ES-I3 (cell line): ENCODE results near the gene MYB.
"Not testable (repeated sequence)": the region's sequence is repeated elsewhere in the genome, so short reads cannot be mapped to it uniquely, and the experiment has no call there.

Experiments used
- H3K36me3 ChIP-seq: 2 replicates; pipeline ENCODE4 v1.6.1; 2013; ENCODE audit warnings: mild to moderate bottlenecking, low read length, control low read depth, moderate library complexity; ENCODE audit not compliant: insufficient read depth
- H3K4me1 ChIP-seq: 2 replicates; pipeline ENCODE4 v1.6.1; 2013; ENCODE audit warnings: mild to moderate bottlenecking, control low read depth, low read length; ENCODE audit not compliant: insufficient read depth
- H3K9ac ChIP-seq: 2 replicates; pipeline ENCODE4 v1.6.1; 2013; ENCODE audit warnings: low read depth, mild to moderate bottlenecking, low read length, moderate library complexity
- H3K9me3 ChIP-seq: 2 replicates; pipeline ENCODE4 v1.6.1; 2013; ENCODE audit warnings: mild to moderate bottlenecking, low read length, moderate library complexity; ENCODE audit not compliant: control insufficient read depth, insufficient read depth

The MYB gene

DNA sequence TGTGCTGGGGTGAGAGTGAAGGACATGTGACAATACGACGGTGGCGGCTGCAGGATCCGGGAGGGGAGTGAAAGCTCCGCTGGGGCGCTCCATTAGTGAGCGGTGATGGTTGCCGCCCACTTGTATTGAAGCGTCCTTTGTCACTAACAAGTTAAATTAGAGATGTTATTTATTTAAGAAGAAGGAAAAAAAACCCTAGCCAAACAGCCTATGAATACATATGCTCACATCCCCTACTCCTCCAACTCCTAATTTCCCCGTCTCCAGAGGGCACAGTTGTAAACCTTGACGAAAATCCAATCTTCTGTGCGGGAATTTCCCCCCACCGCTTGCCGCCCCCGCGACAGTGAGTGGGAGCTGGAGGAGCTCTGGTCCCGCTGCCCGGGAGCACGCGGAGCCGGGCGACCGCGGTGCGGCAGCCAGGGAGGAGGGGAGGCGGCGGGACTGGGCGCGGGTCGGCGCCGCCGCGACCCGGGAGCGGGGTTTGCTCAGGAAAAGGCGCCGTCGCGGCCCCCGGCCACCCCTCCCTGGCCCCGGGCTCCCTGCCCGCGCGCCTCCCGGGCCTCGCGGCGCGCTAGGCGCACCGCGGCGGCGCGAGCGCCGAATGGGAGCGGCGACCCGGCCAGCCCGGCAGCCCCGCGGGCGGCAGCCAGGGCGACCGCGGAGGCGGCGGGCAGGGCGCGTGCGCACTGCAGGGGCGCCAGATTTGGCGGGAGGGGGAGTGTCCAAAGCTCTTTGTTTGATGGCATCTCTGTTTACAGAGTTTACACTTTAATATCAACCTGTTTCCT is at the start of gene MYB:
Gene MYB (plus strand): TSS at position 767 of the 791 bp plus-strand sequence. CDS start 206 bp downstream, outside the sequence.
- Histone ChIP-seq H3K9me3 (no peaks in the 10 kb centered on the region), H3K4me1 (no peaks in the 10 kb centered on the region), H3K36me3 (no peaks in the 10 kb centered on the region), H3K9ac (peak within 1 kb of the TSS; percentile 89)

DNA sequence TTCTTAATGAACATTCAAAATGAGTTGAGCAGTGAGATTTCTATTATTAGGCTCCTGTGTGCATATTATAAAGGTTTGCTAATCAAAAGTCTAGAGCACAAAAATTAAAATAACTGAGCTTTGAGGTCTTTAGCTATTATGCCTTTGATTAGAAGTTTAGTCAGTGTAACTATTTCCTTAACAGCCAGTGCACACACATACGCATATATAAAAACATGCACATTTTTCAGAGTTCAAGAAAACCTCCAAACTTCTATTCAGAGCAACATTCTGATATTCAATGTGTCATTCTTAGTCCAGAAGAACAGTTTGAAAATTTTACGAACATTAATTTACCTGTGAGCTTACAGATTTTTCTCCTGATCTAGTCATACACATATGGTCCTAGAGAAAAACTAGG is 48.3 kb upstream of the MYB start:
- Histone ChIP-seq H3K4me1 (no peaks in the 10 kb centered on the region), H3K9ac (no peak overlapping the region), H3K9me3 (no peaks in the 10 kb centered on the region), H3K36me3 (no peaks in the 10 kb centered on the region)

DNA sequence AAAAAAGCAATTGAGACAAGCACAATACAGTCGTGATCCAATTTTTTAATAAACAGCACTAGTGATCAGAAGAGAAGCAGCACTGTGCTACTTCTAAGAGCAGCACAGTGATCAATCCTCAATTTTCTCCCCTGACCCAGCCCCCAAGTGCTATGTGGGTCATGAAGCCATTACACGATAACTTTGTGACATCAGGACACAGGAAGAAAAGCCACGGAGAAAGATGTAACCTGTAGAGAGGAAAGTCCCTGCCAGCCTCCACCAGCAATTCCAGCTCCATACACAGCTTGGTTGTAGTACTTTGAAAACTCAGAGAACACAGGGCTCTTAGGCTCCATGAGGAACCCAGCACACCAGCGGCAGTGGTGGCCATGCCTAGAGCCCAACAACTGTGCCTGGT is 45.3 kb upstream of the MYB start:
- Histone ChIP-seq H3K9ac (no peak overlapping the region), H3K36me3 (no peaks in the 10 kb centered on the region), H3K4me1 (no peaks in the 10 kb centered on the region), H3K9me3 (no peaks in the 10 kb centered on the region)

DNA sequence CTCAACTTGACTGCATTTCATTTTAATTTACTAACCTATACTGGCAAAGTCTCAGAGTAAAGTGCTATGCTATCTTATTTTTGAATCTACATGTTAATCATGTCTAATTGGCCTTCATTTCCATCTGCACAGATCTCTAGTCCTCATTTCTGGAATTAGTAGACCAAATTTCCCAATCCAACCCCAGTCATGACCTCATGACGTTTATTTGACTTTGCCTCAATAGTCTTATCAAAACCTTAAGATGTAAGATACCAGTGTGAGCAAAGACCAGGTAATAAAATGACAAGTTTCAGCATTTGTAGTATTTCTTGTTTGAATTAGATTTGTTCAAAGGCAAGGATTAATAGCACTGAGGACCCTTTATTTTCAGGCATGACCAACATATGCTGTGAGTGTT is 43.3 kb upstream of the MYB start:
- no peaks in the 10 kb centered on the region for H3K4me1 ChIP-seq
- H3K9me3 ChIP-seq: no peaks in the 10 kb centered on the region
- H3K36me3 ChIP-seq: no peaks in the 10 kb centered on the region
- no peak overlapping the region for H3K9ac ChIP-seq

DNA sequence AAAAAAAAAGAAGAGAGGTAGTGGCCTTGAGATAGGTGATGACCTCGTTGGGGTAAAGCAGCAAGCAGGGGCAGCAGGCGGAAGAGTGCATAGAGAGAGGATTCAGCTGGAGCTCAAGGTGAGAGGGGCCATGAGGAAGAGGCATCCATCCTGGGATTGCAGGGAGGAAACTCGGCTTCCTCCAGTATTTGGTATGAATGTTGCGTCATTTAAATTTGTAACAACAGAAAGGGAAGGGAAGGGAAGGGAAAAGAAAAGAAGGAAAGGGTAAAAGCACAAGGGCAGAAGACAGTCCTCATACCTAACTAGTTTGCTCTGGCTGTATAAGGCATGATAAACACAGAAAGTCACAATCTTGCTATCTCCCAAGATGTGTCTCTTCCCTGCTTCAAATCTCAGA is 39.9 kb upstream of the MYB start:
- H3K9me3 ChIP-seq: no peaks in the 10 kb centered on the region
- no peak overlapping the region for H3K9ac ChIP-seq
- no peaks in the 10 kb centered on the region for H3K36me3 ChIP-seq
- peaks cover 2% of the 10 kb centered on the region; the same call in 1 of the 2 replicates for H3K4me1 ChIP-seq

DNA sequence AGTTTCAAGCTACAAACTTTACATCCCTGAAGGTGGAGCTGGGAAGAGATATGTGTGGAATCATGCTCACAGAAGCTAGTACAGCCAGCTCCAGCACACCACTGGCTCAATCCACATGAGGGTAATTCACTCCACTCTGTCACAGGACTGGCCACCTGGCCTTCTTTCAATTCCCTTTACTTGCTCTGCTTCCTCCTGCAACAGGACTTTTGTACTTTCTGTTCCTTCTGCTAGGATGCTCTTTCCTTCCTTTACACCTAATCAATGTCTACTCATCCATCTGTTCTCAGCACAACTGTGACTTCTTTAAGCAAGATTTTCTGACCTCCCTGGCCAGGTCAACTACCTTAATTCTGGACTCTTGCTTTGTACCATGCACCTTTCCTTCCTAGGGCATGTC is 39.4 kb upstream of the MYB start:
- Histone ChIP-seq H3K9ac (no peak overlapping the region), H3K9me3 (no peaks in the 10 kb centered on the region), H3K36me3 (no peaks in the 10 kb centered on the region), H3K4me1 (peaks cover 5% of the 10 kb centered on the region; the same call in 1 of the 2 replicates)

DNA sequence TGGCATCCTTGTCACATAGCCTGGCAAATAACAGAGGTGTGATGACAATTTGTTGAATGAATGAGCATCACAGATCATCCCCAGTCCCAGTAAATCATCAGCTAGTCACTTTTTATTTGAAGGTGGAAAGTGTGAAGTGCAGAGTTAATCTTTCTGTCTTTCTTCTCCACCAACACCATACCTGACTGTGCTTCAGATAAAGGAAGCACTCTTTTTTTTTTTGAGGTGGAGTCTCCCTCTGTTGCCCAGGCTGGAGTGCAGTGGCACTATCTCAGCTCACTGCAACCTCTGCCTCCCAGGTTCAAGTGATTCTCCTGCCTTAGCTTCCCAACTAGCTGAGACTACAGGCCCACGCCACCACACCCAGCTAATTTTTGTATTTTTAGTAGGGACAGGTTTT is 38.9 kb upstream of the MYB start:
- H3K36me3 ChIP-seq, H3K4me1 ChIP-seq, H3K9ac ChIP-seq, H3K9me3 ChIP-seq: not testable (repeated sequence)

DNA sequence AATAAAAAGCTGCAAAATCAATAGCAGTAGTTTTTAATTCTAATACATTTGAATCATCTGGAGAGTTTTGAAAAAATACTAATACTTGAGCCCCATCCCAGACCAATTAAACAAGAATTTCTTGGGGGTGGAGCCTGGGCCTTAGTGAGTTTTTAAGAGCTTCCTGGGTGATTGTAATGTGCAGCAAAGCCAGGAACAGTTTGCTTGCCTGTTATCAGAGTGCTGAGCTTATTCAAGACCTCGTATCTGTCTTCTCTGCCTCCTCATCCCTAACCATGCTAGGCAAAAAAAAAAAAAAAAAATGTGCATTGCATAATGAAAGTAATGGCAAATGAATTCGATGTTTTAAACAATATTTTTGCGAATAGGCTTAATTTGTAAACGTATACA is 36.4 kb upstream of the MYB start:
- H3K9me3 ChIP-seq: no peaks in the 10 kb centered on the region
- H3K36me3 ChIP-seq: no peaks in the 10 kb centered on the region
- no peak overlapping the region for H3K9ac ChIP-seq
- H3K4me1 ChIP-seq: peaks cover 5% of the 10 kb centered on the region; the same call in 1 of the 2 replicates

DNA sequence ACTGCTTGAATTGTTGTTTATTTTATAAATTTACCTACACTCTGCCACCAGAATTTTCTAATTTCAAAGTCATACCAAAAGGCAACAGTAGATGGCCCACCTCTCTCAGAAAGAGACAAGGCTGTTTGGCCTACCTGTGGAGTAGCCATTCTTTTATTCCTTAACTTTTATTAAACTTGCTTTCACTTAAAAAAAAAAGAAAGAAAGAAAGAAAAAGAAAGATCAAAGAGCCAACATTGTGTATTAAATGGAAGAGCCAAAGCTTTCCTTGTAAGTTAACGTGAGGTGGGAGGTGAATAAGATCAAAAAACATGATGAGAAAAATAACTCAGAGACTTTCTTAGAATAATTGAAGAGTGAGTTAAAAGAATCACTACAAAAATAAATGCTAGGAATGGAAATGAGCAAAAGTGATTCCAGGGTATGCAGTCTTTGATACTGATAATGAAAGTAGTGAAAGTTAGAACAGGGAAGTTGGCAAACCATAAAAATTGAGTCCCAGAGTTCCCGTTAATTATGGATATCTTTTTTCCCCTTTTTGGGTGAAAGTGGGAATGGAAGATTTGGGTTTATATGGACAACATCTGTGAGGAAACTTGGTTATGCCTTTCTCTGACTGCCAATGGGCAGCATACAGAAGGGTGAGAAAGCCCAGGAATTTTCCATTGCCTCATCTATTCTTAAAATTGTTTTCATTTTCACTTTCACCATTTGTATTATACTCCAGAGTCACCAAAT is 35.9 kb upstream of the MYB start:
- no peak overlapping the region for H3K9ac ChIP-seq
- H3K36me3 ChIP-seq: no peaks in the 10 kb centered on the region
- peaks cover 5% of the 10 kb centered on the region; the same call in 1 of the 2 replicates for H3K4me1 ChIP-seq
- H3K9me3 ChIP-seq: no peaks in the 10 kb centered on the region

DNA sequence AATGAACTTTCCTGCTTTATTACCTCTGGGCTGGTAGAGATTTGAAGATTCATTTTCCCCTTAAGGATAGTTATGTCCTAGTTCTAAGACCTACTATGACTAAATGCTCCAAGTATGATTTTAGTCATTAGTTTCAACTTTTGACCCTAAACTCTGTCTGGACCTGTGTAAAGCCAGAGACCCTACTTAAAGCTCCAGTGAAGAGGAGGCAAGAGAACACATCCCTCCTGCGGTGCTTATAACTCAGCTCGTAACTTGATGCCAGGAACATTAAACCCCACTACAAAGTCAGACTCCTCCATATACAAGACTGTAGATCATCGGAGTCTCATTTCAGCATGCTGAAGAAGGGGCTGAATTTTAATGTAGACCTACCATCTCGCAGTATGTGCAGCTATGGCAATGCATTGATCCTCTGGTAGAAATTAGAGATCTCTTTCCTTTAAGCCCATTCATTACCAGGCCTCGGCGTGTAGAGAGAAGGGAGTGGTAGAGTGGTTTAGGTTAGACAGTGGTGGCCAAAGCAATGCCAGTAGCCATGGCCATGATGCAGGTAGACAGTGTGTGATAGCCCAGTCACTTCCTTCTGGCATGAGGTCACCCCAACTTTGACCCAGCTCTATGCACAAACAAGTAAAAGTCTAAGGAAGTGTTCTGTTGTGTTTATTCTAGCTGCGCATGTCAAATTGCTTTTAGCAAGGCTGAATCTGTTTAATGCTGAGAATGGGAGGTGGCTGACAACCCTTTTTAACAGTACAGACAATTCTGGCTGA is 34.8 kb upstream of the MYB start:
- Histone ChIP-seq H3K9me3 (no peaks in the 10 kb centered on the region), H3K36me3 (no peaks in the 10 kb centered on the region), H3K4me1 (peaks cover 5% of the 10 kb centered on the region; the same call in 1 of the 2 replicates), H3K9ac (no peak overlapping the region)

DNA sequence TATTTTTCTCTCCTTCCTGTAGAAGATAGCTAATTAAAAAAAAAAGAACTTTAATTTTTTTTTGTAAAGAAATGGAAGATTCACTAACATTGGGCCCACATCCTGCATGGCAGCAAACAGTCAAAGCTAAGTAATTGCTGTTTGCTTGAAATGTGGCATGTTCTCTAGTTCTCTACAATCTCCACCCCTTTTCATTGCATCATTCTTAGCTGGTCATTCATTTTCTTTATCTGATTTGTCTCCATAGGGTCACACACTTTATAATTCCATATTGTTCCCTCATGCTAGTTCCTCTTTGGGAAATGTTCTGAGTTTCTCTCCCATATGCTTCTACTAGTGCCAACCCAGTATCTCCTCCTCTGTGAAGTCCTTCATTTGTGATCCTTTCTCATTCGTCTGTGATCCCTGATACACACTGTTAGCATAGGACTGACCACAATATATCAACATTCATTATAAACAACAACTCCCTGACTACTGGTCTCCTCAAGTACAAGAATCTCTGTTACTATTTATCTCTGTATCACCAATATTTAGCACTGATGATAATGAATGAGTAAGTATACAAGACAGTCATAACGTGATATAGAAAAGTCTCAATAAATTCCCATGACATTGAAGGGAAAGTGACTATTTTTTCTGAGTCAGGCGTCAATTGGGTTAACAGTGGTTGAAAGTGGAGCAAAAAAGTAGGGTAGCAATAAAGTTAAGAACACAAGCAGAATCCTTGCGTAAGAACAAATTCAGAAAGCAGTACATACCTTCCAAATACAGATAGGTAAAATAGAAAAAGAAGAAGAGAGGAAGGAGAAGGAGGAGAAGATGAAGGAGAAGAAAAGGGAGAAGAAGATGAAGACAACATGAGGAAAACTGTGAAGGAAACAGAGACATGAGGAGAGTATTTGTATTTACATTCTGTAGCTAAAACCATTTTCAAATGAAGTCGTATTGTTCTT is 33.2 kb upstream of the MYB start:
- H3K9ac ChIP-seq: no peak overlapping the region
- H3K9me3 ChIP-seq: no peaks in the 10 kb centered on the region
- no peaks in the 10 kb centered on the region for H3K36me3 ChIP-seq
- H3K4me1 ChIP-seq: peaks cover 5% of the 10 kb centered on the region; the same call in 1 of the 2 replicates

DNA sequence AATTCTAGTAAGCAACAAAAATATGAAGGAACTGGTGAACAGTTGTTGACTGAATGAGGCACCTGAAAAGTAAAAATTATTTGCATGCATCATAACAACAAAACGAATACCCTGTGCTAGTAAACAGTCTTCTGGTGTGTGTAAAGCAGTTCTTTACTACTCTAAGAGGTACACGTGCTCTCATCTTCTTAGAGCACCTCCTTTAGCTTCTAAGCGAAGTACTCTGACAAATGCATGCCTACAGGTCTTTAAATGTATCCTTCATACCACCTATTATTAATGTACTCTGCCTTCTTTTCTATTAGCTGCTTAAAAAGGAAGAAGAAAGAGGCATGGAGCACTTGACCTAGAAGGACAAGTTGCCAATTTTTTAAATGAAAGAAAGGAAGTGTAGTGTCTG is 32.2 kb upstream of the MYB start:
- Histone ChIP-seq H3K9ac (no peak overlapping the region), H3K9me3 (no peaks in the 10 kb centered on the region)

DNA sequence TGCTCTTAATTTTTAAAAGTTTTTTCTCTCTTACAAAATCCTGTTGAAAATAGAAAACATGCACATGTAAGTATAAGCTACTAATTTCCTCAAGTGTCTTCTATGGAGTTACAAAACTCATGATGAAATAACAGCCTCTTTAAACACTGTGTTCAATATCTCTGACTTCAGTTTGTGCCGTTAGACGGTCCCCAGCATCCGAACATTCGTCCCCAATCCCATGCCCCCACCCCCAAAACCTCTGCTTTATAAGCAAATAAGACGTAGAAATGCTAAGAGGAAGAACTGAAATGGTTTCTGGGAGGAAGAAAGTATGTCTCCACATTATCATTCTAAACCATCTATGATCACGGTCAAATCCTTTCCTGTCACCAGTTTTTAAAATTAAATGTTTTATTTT is 31.7 kb upstream of the MYB start:
- Histone ChIP-seq H3K9me3 (no peaks in the 10 kb centered on the region), H3K4me1 (peaks cover 5% of the 10 kb centered on the region; the same call in 1 of the 2 replicates), H3K9ac (no peak overlapping the region), H3K36me3 (no peaks in the 10 kb centered on the region)

More for the DNA sequence above, 32.2 kb upstream of the MYB start:
- H3K4me1 ChIP-seq: peaks cover 5% of the 10 kb centered on the region; the same call in 1 of the 2 replicates
- H3K36me3 ChIP-seq: no peaks in the 10 kb centered on the region
